ENCODE results near the gene TNFRSF14. TPM values are rescaled to one million over a fixed set of nuclear protein-coding genes. Genes with fewer than 3 reads are reported as not detected.

The TNFRSF14 gene
- total and polyA plus RNA-seq, 9 of the 15 experiments (the other 6 are each of a cell fraction or from before 2014, with no cell fraction given): 0.11 to 2.3 (median 0.68) TPM; not detected in 2

DNA sequence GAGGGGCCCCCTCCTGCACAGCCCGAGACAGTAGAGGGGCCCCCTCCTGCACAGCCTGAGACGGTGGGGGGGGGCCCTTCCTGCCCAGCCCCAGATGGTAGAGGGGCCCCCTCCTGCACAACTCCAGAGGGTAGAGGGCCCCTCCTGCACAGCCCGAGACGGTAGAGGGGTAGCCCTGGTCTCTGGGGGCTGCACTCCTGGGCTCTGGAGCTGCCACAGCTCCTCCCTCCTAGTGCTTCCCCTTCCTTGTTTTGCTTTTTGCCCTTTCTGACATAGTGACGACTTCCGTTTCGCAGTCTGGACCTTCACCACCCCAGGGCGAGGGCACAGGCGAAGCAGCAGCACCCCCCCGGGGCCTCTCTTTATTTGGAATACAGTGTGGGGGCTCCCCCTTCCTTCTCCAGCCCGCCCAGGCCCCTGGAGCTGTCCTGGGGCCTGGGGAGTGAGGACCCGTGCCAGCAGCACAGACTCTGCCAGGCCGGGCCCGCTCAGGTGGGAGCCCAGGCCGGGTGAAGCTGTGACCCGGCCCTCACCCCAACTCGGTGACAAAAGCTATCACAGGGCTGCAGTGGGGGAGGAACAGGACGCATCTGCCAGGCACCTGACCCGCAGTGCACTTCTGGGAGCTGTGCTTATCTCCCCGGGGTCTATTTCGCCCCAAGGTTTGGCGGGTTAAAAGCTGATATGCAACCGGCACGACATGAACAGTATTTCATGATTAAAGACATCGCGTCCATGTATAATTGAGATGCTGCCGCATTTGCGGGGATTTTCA, 29.3 kb downstream of the TNFRSF14 start (continued):
- TF ChIP-seq, protein P1, sequence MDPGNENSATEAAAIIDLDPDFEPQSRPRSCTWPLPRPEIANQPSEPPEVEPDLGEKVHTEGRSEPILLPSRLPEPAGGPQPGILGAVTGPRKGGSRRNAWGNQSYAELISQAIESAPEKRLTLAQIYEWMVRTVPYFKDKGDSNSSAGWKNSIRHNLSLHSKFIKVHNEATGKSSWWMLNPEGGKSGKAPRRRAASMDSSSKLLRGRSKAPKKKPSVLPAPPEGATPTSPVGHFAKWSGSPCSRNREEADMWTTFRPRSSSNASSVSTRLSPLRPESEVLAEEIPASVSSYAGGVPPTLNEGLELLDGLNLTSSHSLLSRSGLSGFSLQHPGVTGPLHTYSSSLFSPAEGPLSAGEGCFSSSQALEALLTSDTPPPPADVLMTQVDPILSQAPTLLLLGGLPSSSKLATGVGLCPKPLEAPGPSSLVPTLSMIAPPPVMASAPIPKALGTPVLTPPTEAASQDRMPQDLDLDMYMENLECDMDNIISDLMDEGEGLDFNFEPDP (CRISPR knock-in tag; IDR thresholded peaks at IDR 0.05): no peak
- TF ChIP-seq NFE2L1 (tag; IDR thresholded peaks at IDR 0.05; ENCODE audit: borderline replicate concordance, low read depth) (no peak), LEF1 (IDR thresholded peaks at IDR 0.05) (peak; percentile 88), ZNF134 (CRISPR knock-in tag; conservative IDR thresholded peaks at IDR 0.05) (peak; percentile 67), L3MBTL2 (IDR thresholded peaks at IDR 0.05) (peak; percentile 52), HDAC2 (IDR thresholded peaks at IDR 0.05) (peak; percentile 63; the same call in 1 of the 2 replicates), GABPB1 (CRISPR knock-in tag; IDR thresholded peaks at IDR 0.05) (peak; percentile 83), SMARCC2 (IDR thresholded peaks at IDR 0.05; ENCODE audit: low read depth) (0 out of 2 replicates have a peak, but pooled peaks have one; percentile 24), ATF7 (IDR thresholded peaks at IDR 0.05) (peak; percentile 43; the same call in 1 of the 2 replicates), RCOR1 (IDR thresholded peaks at IDR 0.05; ENCODE audit: borderline replicate concordance in 1 of 2, low read depth in 2 of 2, low read length in 2 of 2) (peak; percentile 58 to 88), TCF7L2 (IDR thresholded peaks at IDR 0.05; ENCODE audit: low read depth, low read length) (no peak), ARID1B (IDR thresholded peaks at IDR 0.05) (peak; percentile 92), ZNF23 (CRISPR knock-in tag; IDR thresholded peaks at IDR 0.05) (no peak), ZNF175 (CRISPR knock-in tag; IDR thresholded peaks at IDR 0.05; ENCODE audit: low read depth) (no peak), CBX2 (IDR thresholded peaks at IDR 0.05; ENCODE audit: insufficient read depth, low read length, poor library complexity, severe bottlenecking) (no peak)
- TF ChIP-seq, protein P2, sequence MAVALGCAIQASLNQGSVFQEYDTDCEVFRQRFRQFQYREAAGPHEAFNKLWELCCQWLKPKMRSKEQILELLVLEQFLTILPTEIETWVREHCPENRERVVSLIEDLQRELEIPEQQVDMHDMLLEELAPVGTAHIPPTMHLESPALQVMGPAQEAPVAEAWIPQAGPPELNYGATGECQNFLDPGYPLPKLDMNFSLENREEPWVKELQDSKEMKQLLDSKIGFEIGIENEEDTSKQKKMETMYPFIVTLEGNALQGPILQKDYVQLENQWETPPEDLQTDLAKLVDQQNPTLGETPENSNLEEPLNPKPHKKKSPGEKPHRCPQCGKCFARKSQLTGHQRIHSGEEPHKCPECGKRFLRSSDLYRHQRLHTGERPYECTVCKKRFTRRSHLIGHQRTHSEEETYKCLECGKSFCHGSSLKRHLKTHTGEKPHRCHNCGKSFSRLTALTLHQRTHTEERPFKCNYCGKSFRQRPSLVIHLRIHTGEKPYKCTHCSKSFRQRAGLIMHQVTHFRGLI (CRISPR knock-in tag; IDR thresholded peaks at IDR 0.05): no peak
- TF ChIP-seq, protein P3, sequence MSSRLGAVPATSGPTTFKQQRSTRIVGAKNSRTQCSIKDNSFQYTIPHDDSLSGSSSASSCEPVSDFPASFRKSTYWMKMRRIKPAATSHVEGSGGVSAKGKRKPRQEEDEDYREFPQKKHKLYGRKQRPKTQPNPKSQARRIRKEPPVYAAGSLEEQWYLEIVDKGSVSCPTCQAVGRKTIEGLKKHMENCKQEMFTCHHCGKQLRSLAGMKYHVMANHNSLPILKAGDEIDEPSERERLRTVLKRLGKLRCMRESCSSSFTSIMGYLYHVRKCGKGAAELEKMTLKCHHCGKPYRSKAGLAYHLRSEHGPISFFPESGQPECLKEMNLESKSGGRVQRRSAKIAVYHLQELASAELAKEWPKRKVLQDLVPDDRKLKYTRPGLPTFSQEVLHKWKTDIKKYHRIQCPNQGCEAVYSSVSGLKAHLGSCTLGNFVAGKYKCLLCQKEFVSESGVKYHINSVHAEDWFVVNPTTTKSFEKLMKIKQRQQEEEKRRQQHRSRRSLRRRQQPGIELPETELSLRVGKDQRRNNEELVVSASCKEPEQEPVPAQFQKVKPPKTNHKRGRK (tag; IDR thresholded peaks at IDR 0.05): no peak
- TF ChIP-seq, protein P4, sequence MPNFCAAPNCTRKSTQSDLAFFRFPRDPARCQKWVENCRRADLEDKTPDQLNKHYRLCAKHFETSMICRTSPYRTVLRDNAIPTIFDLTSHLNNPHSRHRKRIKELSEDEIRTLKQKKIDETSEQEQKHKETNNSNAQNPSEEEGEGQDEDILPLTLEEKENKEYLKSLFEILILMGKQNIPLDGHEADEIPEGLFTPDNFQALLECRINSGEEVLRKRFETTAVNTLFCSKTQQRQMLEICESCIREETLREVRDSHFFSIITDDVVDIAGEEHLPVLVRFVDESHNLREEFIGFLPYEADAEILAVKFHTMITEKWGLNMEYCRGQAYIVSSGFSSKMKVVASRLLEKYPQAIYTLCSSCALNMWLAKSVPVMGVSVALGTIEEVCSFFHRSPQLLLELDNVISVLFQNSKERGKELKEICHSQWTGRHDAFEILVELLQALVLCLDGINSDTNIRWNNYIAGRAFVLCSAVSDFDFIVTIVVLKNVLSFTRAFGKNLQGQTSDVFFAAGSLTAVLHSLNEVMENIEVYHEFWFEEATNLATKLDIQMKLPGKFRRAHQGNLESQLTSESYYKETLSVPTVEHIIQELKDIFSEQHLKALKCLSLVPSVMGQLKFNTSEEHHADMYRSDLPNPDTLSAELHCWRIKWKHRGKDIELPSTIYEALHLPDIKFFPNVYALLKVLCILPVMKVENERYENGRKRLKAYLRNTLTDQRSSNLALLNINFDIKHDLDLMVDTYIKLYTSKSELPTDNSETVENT (CRISPR knock-in tag; IDR thresholded peaks at IDR 0.05): no peak
- TF ChIP-seq, protein P5, sequence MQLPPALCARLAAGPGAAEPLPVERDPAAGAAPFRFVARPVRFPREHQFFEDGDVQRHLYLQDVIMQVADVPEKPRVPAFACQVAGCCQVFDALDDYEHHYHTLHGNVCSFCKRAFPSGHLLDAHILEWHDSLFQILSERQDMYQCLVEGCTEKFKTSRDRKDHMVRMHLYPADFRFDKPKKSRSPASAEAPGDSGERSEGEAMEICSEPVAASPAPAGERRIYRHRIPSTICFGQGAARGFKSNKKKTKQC (CRISPR knock-in tag; IDR thresholded peaks at IDR 0.05): peak; percentile 30; the same call in 1 of the 2 replicates
